Endothelial cell (in vitro differentiated cells): ENCODE measurements around the gene EVA1B. TPM values are rescaled to one million over a fixed set of nuclear protein-coding genes. Genes with fewer than 3 reads are reported as not detected.
A peak's percentile ranks its signal among the peaks of the same experiment; 100 is the strongest.

ENCODE experiments used
- DNase-seq: peaks from one replicate; pipeline ENCODE4 v3.0.0; 2021; ENCODE audit warnings: low spot score
- H3K27ac Mint-ChIP-seq: one replicate; pipeline ENCODE4 v1.8.0; 2021; ENCODE audit warnings: mixed read lengths, inconsistent platforms; ENCODE audit not compliant: unreplicated experiment
- H3K27me3 Mint-ChIP-seq: one replicate; pipeline ENCODE4 v1.8.0; 2021; ENCODE audit warnings: mild to moderate bottlenecking, moderate library complexity, mixed read lengths, inconsistent platforms; ENCODE audit not compliant: unreplicated experiment
- H3K36me3 Mint-ChIP-seq: one replicate; pipeline ENCODE4 v1.8.0; 2021; ENCODE audit warnings: mild to moderate bottlenecking, low read depth, mixed read lengths, inconsistent platforms; ENCODE audit not compliant: unreplicated experiment
- H3K4me1 Mint-ChIP-seq: one replicate; pipeline ENCODE4 v1.8.0; 2021; ENCODE audit warnings: mild to moderate bottlenecking, mixed read lengths, inconsistent platforms; ENCODE audit not compliant: unreplicated experiment
- H3K4me3 Mint-ChIP-seq: one replicate; pipeline ENCODE4 v1.8.0; 2021; ENCODE audit warnings: mild to moderate bottlenecking, mixed read lengths, inconsistent platforms; ENCODE audit not compliant: unreplicated experiment
- H3K9me3 Mint-ChIP-seq: one replicate; pipeline ENCODE4 v1.8.0; 2021; ENCODE audit warnings: mixed read lengths, inconsistent platforms; ENCODE audit not compliant: unreplicated experiment
- total RNA-seq: library from RNA; stranded (reverse); fragmentation: NEBNext Ultra II Directional; extraction: Animal tissue kit (Norgen Biotek cat#: 25700); gene quantifications from one replicate; pipeline ENCODE4 v1.2.1, GENCODE V29; 2021; ENCODE audit not compliant: unreplicated experiment
- TF ChIP-seq, protein P1 (sequence below): fragments of 200-600 bp; sonication (generic); IDR thresholded peaks from one replicate; pipeline ENCODE4 v1.5.0; 2021; ENCODE audit warnings: antibody characterized with exemption; ENCODE audit not compliant: unreplicated experiment

EVA1B gene
- total RNA-seq, 1 donor from 2014 or later: 87.9 TPM

- Mint-ChIP-seq H3K4me3 (no peak overlapping the region), H3K9me3 (no peaks in the 10 kb centered on the region), H3K27ac (no peak overlapping the region), H3K36me3 (peaks cover 27% of the 10 kb centered on the region), H3K27me3 (peaks cover 16% of the 10 kb centered on the region), H3K4me1 (peaks cover 19% of the 10 kb centered on the region)
- DNase-seq: peak; percentile 55
- TF ChIP-seq, protein P1, sequence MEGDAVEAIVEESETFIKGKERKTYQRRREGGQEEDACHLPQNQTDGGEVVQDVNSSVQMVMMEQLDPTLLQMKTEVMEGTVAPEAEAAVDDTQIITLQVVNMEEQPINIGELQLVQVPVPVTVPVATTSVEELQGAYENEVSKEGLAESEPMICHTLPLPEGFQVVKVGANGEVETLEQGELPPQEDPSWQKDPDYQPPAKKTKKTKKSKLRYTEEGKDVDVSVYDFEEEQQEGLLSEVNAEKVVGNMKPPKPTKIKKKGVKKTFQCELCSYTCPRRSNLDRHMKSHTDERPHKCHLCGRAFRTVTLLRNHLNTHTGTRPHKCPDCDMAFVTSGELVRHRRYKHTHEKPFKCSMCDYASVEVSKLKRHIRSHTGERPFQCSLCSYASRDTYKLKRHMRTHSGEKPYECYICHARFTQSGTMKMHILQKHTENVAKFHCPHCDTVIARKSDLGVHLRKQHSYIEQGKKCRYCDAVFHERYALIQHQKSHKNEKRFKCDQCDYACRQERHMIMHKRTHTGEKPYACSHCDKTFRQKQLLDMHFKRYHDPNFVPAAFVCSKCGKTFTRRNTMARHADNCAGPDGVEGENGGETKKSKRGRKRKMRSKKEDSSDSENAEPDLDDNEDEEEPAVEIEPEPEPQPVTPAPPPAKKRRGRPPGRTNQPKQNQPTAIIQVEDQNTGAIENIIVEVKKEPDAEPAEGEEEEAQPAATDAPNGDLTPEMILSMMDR: peak; percentile 34
Measured at GRCh38 chr1:36342426-36343185, 19.2 kb upstream of the EVA1B start.

GRCh38 chr1:36341626-36342320 is 18.3 kb upstream of the EVA1B start:
- TF ChIP-seq, protein P1: no peak
- Mint-ChIP-seq H3K36me3 (peaks cover 23% of the 10 kb centered on the region), H3K4me1 (peaks cover 28% of the 10 kb centered on the region), H3K27me3 (peaks cover 16% of the 10 kb centered on the region), H3K27ac (no peak overlapping the region), H3K4me3 (no peak overlapping the region), H3K9me3 (no peaks in the 10 kb centered on the region)
- no peak for DNase-seq

DNA sequence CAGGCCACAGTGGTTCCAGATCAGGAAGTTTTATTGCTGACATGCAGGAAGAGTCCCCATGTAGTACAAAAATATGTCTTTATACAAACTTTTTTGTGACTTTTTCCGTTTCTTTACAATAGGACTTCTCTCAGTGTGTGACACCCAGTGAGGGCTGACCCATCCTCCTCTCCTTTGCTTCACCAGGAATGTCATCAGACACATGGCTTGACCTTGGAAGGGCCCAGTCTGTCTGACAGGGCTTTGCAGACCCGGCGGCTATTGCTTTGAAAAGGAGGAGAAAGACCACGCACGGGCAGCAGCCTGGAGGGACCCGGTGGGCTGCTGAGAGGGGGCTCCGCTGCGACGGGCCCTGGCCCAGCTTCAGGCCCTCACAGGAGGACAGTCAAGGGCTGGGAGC is 16.2 kb upstream of the EVA1B start:
- H3K4me3 Mint-ChIP-seq: peak overlapping the region; percentile 42
- H3K36me3 Mint-ChIP-seq: peaks cover 18% of the 10 kb centered on the region
- DNase-seq: no peak
- H3K4me1 Mint-ChIP-seq: peaks cover 31% of the 10 kb centered on the region
- H3K9me3 Mint-ChIP-seq: no peaks in the 10 kb centered on the region
- TF ChIP-seq, protein P1: no peak
- H3K27me3 Mint-ChIP-seq: peaks cover 11% of the 10 kb centered on the region
- H3K27ac Mint-ChIP-seq: peak overlapping the region; percentile 61

DNA sequence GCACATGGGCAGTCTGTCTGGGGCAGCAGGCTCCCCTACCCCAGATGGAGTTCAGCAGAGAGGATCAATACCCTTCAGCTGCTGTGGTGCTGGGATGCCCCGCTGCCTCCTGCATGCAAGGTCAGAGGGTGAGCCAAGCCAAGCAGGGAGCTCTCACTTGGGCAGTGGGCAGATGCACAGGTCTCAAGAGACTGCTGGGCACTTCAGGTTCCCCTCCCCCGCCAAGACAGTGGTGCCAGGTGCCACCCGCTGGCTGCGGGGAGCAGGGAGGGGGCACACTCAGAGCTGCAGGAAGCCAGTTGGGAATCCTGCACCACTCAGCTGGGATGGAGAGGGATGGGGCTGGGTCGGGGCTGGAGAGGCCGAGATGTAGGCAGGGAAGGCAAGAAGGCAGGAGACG is 15.8 kb upstream of the EVA1B start:
- Mint-ChIP-seq H3K4me3 (peak overlapping the region; percentile 42), H3K27ac (peak overlapping the region; percentile 61), H3K36me3 (peaks cover 14% of the 10 kb centered on the region), H3K4me1 (peaks cover 31% of the 10 kb centered on the region), H3K27me3 (peaks cover 11% of the 10 kb centered on the region), H3K9me3 (no peaks in the 10 kb centered on the region)
- TF ChIP-seq, protein P1: no peak
- DNase-seq: no peak

GRCh38 chr1:36337830-36338229 is 14.4 kb upstream of the EVA1B start:
- H3K36me3 Mint-ChIP-seq: peaks cover 14% of the 10 kb centered on the region
- H3K27ac Mint-ChIP-seq: peak overlapping the region; percentile 52
- no peaks in the 10 kb centered on the region for H3K9me3 Mint-ChIP-seq

More at GRCh38 chr1:36337830-36338229, 14.4 kb upstream of the EVA1B start:
- TF ChIP-seq, protein P1: no peak
- no peak for DNase-seq
- Mint-ChIP-seq H3K4me1 (peaks cover 31% of the 10 kb centered on the region), H3K4me3 (peak overlapping the region; percentile 47), H3K27me3 (peaks cover 11% of the 10 kb centered on the region)
